Left lobe of liver (tissue), 2 donors: ENCODE measurements around the gene PI16. TPM values are rescaled to one million over a fixed set of nuclear protein-coding genes. Genes with fewer than 3 reads are reported as not detected.

Experiments used
- ATAC-seq: fragments of 200-7000 bp; cut with Tn5 transposase; one replicate; pipeline ENCODE4 v1.9.1; 2020; ENCODE audit warnings: mild to moderate bottlenecking, moderate library complexity
- DNase-seq: peaks from one replicate; pipeline ENCODE4 v3.0.0-alpha.2; 2020; ENCODE audit warnings: low spot score
- total RNA-seq: library from RNA; stranded (reverse); gene quantifications from one replicate; pipeline ENCODE4 v1.2.1, GENCODE V29; 2021
- donor health status: DM: no; HTN: no; CAD: no; lungs with moderate emphysema.
- donor health status: DM: no; HTN: yes; CAD: no.

The PI16 gene, protein sequence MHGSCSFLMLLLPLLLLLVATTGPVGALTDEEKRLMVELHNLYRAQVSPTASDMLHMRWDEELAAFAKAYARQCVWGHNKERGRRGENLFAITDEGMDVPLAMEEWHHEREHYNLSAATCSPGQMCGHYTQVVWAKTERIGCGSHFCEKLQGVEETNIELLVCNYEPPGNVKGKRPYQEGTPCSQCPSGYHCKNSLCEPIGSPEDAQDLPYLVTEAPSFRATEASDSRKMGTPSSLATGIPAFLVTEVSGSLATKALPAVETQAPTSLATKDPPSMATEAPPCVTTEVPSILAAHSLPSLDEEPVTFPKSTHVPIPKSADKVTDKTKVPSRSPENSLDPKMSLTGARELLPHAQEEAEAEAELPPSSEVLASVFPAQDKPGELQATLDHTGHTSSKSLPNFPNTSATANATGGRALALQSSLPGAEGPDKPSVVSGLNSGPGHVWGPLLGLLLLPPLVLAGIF
- not detected for total RNA-seq

DNA sequence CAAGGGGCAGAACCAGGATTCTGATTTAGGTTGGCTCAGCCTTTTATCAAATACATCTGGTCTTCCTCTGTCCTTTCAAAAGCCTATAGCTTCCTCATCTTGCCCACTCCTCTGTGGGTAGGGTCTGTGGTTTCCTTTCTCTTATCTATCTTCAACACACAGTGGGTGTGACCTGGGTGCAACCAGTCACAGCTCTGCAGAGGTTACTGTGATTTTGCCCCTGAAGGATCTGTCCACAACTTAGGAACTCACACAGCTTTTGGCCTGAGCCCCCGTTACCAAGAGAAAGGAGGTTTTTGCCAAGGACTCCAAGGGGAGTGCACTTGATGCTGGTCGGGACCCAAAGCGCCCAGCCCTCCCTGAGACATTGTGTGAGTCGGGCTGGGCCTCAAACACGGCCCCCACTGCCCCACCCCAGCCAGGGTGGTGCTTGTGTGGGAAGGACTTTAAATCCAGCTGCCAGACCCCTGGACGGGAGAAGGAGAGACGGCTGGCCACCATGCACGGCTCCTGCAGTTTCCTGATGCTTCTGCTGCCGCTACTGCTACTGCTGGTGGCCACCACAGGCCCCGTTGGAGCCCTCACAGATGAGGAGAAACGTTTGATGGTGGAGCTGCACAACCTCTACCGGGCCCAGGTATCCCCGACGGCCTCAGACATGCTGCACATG lies at the start of gene PI16:
TSS of gene PI16 (plus strand) at position 477 of the 670 bp plus-strand sequence. CDS start at position 500, 23 bp downstream.
- DNase-seq: no peak
- no peak for ATAC-seq

DNA sequence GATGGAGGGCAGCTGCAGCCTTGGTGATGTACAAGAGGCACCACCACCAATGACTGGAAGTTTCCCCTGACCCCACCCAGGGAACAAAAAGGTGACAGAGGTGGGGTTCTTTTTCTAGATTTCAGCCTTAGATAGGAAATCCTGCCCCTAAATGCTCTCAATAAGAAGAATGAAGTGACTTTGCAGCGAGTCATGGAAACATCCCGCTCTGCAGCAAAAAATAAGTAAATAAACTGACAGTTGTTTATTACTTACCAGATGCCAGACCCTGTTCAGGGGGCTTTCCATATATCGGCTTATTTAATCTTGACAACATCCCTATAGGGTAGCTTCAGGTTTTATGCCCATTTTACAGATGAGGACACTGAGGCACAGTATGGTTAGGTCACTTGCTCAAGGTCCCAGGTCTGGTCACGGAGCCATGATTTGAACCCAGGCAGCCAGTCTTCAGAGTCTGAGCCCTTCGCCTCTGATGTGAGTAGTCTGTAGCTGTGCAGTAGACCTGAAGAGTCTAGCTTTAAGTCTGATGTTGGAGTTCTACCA lies 49.6 kb upstream of the PI16 start:
- ATAC-seq (no peak), DNase-seq (no peak)

DNA sequence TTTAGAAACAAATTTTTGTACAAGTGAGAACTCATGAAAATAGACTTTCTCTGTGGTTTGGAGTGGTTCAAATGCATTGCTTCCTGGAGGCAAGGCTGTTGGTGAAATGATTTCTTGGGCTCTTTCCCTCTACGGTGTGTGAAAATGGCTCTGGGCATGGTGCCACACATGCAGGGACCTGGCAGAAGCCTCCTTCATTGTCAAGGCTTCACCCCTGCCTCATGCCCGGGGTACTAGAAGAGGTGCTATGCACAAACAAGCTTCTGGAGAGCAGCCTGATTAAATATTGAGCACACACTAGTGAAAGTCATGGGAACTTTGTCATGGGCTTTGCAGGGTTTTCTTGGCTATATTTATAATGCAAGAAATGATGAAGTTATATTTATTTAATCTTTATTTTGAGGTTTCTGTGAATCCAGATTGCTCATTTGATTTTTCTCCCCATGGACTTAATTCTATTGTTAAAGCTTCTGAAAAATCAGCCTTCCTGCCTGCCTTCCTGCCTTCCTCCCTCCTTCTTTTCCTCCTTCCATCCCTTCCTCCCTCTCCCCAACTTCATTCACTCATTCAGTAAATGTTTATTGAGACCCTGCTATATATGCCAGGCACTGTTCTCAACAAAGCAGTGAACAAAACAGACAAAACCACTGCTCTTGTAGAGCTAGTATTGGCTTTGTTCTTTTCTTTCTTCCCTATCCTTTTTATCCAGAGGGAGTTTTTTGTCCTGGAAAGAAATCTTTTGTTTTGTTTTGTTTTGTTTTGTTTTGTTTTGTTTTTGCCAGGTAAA lies 47.8 kb upstream of the PI16 start:
- ATAC-seq (peak; percentile 88), DNase-seq (peak; percentile 92)

DNA sequence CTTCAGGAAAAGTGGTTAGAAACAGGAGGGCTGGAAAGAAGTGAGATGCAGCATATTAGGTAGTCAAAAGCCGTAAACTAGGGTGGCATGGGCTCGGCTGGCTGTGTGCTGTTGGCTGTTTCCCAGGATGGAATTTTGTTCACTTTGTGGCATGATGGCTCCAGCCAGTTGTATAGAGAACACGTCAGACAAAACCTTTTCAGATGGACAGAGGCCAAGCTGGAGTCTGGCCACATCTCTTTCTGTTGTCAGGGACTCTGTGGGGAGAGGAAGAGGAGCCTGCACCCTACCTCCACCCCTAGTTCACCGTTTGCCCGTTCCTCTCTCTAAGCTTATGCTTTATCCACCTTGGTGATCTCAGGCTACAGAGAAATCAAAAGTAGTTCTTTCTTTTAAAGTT lies 46.8 kb upstream of the PI16 start:
- peak; percentile 91 for ATAC-seq
- DNase-seq: peak; percentile 93

DNA sequence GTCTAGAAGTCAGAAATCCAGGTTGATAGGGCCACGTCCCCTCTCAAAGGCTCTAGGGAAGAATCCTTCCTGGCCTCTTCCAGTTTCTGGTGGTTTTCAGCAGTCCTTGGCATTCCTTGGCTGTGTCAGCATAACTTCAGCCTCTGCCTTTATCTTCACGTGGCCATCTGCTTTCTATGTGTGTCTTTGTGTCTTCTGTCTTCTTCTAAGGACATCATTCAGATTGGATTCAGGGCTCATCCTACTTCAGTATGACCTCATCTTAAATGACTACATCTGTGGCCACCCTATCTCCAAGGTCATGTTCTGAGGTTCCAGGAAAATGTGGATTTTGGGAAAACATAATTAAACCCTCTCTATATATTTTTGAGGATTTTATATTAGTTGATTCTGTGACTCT lies 45.8 kb upstream of the PI16 start:
- DNase-seq: no peak
- ATAC-seq: no peak

DNA sequence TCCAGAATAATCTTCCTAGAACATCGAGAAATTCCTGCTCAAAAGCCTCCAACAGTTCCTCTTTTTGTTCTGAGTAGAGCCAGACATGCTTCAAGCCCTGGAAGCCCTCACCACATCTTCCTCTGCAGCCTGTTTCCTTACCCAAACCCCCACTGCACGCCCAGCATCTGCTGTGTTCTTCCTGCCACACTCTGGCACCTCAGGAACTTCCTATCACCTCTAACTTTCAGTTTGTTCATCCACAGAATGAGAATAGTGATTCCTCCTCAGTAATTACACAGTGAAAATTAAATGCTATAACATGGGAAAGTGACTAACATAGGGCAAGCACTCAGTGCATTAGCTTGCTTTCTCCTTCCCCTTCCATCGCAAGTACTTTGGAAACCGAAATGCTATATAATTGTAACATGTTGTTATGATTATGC lies 42.5 kb upstream of the PI16 start:
- ATAC-seq (no peak), DNase-seq (no peak)

DNA sequence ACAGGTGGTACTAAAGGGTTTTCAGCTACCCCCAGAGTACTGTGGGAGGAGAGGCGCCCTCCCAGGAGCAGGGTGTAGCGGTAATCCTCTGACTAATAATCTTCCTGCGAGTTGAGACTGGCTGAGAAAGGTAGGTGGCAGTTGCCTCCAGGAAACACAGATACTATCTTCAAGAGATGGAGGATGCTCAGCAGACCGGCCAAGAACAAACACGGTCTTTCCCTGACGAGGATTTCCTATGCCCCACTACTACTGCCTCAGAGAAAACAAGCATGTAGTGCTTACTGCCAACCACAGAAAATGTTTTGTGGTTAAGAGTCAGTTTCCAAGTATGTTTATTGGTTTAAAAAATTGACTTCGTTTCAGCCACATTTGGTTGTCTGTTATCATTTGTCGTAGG lies 42.0 kb upstream of the PI16 start:
- DNase-seq: no peak
- no peak for ATAC-seq

DNA sequence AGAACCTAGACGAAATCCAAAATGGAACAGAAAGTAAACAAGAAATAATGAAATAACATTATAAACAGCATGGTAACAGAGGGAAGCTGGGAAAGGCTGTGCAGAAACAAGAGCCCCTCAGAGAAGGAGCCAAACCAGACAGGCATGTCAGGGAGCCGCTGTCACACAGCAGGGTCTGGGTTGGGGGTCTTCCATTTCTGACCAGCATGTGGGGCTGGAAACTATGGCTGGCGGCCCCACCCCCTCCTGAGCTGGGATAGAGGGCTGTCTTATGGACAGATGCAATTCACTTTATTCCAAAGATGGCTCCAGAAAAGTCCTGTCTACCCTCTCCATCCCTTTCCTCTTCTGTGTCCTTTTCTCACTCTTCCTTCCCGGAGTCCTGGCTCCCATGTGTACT lies 41.5 kb upstream of the PI16 start:
- DNase-seq (no peak), ATAC-seq (no peak)

DNA sequence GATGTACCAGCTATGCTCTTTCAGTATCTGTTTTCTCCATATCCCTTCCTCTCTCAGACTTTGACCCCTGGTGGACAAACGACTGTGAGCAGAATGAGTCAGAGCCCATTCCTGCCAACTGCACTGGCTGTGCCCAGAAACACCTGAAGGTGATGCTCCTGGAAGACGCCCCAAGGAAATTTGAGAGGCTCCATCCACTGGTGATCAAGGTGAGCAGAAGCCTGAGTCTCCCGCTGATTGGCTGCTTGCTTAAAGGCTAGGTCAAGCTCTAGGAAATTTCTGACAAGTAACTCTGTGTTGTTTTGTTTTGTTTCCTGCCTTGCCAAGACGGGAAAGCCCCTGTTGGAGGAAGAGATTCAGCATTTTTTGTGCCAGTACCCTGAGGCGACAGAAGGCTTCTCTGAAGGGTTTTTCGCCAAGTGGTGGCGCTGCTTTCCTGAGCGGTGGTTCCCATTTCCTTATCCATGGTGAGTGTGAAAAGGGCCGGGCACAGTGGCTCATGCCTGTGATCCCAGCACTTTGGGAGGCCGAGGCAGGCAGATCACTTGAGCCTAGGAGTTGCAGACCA lies 40.2 kb upstream of the PI16 start:
- ATAC-seq (peak; percentile 100), DNase-seq (peak; percentile 73)

DNA sequence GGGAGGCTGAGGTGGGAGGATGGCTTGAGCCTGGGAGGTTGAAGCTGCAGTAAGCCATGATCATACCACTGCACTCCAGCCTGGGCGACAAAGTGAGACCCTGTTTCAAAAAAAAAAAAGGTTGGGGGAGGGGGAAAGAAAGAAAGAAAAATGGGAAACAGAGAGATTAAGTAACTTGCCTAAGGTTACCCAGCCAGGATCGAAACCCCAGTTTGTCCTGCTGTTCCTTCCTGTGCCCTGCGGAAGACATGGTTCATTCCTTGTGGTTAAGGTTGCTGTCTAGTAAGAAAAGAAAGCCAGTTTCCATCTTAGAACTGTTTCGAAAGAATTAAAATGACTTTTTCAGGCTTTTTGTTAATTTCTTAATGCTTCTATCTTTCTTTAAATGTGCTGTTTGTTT lies 38.9 kb upstream of the PI16 start:
- DNase-seq (no peak), ATAC-seq (no peak)

DNA sequence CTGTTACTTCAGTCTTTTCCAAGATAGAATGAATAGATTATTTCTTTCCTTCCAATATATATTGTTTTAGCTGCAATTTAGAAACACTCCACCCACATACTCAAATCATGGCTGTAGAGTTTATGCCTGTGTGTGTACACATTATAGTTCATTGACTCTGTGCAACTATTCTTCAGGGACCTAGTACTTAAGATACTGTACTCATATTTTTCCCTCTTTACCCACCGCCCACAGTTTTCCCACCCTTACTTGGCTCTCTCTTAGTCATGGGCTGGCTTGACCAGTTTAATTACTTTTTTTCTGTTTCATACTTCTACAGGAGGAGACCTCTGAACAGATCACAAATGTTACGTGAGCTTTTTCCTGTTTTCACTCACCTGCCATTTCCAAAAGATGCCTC lies 38.4 kb upstream of the PI16 start:
- no peak for ATAC-seq
- DNase-seq: no peak

DNA sequence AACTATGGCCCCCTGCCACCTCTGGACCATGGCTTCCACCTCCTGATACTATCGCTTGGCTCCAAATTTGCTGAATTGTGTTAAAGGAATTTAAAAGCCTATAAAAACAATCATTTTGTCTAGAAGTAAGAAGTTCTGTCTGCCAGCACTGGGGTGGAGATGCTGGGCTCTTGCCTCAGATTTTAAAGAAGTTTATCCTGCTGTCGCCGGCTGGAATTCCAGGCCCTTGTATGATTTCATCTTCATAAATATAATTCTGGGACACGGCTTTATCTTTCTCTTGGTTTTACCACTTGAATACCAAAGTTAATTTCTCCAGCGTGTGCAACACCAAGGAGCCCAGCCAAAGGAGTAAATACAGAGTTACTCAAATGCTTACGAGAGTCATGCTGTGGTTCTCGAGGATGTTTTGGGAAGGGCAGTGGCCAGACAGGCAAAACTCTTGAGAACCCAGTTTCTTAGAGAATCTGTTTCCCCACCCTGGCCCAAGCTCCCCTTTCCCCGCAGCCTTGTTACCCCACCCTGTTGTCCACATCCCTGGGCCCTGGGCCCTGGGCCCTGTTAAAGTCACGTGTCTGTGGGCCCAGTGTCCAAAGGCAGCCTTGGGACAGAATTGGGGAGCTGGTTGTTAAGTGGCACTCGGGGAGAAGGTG lies 36.9 kb upstream of the PI16 start:
- no peak for ATAC-seq
- no peak for DNase-seq

DNA sequence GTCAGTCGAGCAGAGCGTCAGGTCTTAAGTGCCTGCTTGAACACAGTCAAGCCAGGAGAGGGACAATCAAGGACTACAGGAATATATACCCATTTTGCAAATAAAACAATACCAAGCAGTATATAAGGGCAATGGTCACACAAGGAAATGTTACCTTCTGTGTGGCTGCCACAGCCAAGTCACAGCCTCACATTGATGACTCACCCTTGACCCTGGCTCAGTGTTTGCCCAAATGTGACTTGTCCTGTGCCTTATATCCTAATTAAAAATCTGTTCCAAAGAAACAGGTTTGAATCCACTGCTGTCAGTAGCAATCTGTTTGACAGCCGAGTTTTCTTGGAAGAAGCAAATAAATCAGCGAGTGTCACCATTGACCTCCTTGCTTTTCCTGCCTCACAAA lies 34.5 kb upstream of the PI16 start:
- ATAC-seq: no peak
- no peak for DNase-seq

DNA sequence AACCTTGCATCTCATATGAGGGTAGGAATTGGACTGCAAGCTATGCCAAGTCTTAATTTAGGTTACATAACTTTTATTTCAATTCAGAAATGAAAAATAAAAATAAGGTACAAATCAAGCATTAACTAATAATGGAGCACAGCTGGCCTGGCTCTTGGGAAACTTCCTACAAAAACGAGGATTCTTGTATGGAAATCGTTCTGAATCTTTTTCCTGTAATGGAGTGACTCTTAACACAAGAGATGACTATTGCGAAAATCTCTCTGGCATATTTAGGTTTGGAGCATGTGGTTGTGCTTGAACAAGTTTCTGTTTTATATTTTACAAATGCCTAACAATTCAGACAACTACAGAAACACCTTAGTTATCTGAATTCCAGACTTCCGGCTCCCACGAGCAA lies 34.0 kb upstream of the PI16 start:
- ATAC-seq: no peak
- DNase-seq: no peak

DNA sequence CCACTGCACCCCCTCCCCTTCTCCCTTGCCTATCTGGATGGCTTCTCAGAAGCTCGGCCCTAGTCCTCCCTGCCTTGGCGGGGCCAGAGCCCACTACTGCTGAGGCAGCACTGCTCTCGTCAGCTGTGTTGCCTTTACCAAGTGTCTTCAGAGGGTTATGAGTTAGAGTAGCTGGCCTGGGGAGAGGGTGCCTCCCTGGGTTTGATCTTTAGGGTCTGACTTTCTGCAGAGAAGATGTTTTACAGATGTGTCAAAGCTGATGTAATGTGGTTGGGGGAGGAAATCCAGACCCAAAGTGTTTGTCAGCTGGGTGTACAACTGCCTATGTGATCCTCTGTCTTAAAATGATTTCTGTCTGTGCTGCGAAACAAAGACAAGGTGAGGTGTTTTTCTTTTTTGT lies 30.4 kb upstream of the PI16 start:
- DNase-seq (no peak), ATAC-seq (no peak)

DNA sequence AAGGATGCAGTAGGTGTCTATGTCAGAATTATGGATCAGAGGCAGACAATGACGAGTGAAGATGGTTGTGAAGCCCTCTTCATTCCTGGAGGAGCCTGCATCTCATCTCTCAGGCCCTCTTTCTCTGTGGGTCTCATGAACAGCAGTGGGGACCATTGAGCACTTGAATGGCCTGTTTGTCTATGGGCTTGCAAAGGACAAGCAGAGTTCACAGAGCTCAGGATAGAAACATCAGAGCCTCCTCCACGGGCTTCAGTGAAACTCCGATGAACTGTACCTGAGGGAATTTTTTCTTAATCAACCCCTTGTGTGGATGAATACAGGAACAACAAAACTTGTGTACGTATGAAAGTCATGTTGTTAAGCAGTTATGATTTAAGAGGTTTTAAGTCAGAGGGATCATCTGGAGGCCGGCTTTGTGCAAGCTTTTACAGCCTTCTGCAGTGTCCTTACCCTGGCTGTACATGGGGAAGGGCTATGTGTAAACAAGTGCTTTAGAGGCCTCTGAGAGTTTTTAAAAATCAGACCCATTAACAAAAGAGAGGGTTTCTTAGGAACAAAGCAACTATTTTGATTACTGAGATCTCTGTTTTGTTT lies 29.7 kb upstream of the PI16 start:
- DNase-seq: no peak
- ATAC-seq: no peak

DNA sequence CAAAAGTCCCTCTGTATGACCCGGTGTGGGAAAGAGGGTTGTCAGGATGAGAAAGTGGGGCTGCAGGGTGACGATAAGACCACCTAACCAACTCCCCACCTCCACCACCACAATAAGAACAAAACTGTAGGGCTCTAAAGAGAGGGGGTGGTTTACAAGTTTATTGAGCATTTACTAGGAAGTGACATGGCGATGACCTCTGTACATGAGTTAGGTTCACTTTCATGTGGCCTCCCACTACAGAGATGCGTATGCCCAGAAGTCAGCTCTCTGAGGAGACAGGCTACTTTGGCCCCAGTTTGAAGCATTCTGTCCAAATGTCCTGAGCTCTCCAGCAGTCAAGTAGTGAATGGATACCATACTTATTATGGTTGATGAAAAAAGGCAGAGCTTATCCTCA lies 28.7 kb upstream of the PI16 start:
- ATAC-seq (no peak), DNase-seq (no peak)

DNA sequence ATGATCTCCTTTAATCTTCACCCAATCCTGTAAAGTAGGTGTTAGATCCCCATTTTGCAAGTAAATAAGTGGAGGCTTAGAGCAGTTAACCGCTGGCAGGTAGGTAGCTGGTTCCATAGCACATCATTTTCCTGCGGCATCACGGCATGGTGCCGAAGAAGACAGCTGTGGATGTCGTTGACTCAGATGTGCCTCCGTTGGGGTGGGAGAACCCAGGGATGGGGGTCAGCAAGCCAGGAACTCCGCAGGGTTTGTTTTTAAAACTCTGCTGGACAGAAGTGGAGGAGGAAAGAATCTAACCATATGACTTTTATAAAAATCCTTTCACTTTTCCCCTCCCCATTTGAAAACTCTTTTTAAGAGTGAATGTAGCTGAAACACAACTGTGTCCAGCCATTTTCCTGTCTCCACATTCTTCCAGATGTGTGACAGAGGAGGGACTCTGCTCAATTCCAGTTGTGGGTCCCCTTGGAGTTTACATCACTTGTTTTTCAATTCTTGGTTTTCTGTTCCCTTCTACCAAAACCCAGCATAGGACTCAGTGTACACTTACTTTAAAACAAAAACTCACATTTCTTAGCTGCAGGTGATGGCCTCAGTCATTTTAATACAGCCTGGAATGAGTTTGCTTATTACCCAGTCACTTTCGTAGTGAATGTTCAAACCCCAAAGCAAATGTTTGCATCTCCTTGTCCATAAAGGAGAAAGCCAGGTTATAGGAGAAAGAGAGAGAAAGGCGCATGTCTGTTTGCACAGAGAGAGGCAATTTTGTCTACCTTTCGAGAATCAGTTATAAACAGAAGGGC lies 27.6 kb upstream of the PI16 start:
- DNase-seq: no peak
- ATAC-seq: no peak
